HG02588 (cell line): ENCODE measurements around the gene MIPEP.
"Not testable (repeated sequence)": the region's sequence is repeated elsewhere in the genome, so short reads cannot be mapped to it uniquely, and the experiment has no call there.

Experiments used
- ATAC-seq: cut with Tn5 transposase; IDR thresholded peaks from one replicate; pipeline ENCODE4 v1.9.1; 2021; ENCODE audit warnings: mild to moderate bottlenecking, moderate library complexity; ENCODE audit not compliant: unreplicated experiment

MIPEP gene

DNA sequence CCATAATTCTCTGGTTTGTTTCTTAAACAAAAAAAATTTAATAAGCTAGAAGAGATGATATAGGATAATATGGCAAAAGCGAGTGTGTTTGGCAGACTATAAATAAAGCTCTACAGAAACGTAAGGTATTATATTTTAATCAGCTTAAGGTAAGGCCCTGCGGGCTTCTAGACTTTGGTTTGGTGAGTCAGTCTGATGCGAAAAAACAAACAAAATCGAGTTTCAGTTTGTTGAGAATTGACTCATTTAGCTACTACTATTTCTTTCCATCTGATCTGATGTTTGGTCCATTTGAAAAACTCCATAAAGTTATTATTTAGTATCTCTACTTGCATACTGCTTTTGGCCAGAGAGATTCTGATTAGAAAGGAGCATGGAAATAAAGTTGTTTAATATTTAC is 138.0 kb downstream of the MIPEP start:
- ATAC-seq = no peak

- no peak for ATAC-seq
Observed at GRCh38 chr13:23750383-23751121, 138.6 kb downstream of the MIPEP start.

- ATAC-seq = no peak
Observed at GRCh38 chr13:23749288-23749873, 139.8 kb downstream of the MIPEP start.

GRCh38 chr13:23748109-23748990 is 140.8 kb downstream of the MIPEP start:
- no peak for ATAC-seq

- ATAC-seq = not testable (repeated sequence)
Observed at GRCh38 chr13:23746141-23746540, 143.1 kb downstream of the MIPEP start.

GRCh38 chr13:23744315-23744714 is 144.9 kb downstream of the MIPEP start:
- no peak for ATAC-seq

GRCh38 chr13:23743278-23744076 is 145.7 kb downstream of the MIPEP start:
- ATAC-seq = no peak

DNA sequence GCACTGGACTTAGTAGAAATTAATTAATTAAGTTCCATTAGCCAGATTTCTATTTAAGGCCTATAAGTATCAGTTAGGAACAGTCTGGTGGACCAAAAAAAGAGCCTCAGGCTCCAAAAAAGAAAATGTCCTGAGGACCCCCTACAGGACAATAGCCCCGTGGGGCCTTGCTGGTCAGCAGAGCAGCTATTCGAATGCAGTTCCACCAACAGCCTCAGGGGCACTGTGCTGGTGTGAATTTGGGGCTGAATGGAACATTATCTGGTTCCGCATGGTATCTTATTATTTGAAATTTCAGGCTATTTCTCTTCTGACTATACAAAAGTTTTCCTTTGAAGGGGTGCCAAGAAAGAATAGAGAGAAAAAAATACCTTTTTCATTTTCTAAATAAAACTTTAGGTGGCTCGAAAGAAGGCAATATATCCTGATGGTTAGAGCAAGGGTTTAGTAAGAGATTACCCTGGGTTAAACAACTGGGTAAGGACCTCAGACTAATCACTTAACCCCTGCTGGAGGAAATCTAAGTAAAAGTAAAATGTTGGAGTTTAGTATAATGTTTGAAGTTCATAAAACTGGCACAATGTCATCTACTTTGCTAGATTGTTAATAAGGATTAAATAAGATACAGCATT is 147.2 kb downstream of the MIPEP start:
- no peak for ATAC-seq

GRCh38 chr13:23740002-23740401 is 149.2 kb downstream of the MIPEP start:
- no peak for ATAC-seq

GRCh38 chr13:23739596-23739995 is 149.6 kb downstream of the MIPEP start:
- no peak for ATAC-seq

GRCh38 chr13:23736541-23736940 is 152.7 kb downstream of the MIPEP start:
- ATAC-seq = no peak

DNA sequence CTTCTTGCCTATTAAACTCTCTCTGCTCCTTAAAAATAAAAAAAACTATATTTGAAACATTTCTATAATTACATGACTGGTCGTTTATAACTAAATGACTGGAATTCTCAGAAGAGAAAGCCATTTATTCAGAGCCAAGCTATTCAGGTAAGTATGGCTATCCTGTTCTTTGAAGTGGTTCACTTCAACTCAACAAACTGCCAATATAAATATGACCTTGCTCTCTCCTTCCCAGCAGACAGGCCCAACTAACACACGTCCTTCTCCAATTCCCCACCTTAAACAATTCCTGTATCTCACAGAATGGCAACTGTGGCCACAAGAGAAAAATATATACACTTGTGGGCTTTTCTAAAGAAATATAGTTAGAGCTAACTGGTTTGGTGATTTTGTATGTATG is 153.9 kb downstream of the MIPEP start:
- ATAC-seq = no peak

GRCh38 chr13:23731709-23732108 is 157.5 kb downstream of the MIPEP start:
- no peak for ATAC-seq

- ATAC-seq = no peak
Observed at GRCh38 chr13:23730251-23730650, 158.9 kb downstream of the MIPEP start.

- no peak for ATAC-seq
Observed at GRCh38 chr13:23729531-23729930, 159.7 kb downstream of the MIPEP start.

GRCh38 chr13:23728807-23729206 is 160.4 kb downstream of the MIPEP start:
- no peak for ATAC-seq

GRCh38 chr13:23725922-23726321 is 163.3 kb downstream of the MIPEP start:
- ATAC-seq = no peak

DNA sequence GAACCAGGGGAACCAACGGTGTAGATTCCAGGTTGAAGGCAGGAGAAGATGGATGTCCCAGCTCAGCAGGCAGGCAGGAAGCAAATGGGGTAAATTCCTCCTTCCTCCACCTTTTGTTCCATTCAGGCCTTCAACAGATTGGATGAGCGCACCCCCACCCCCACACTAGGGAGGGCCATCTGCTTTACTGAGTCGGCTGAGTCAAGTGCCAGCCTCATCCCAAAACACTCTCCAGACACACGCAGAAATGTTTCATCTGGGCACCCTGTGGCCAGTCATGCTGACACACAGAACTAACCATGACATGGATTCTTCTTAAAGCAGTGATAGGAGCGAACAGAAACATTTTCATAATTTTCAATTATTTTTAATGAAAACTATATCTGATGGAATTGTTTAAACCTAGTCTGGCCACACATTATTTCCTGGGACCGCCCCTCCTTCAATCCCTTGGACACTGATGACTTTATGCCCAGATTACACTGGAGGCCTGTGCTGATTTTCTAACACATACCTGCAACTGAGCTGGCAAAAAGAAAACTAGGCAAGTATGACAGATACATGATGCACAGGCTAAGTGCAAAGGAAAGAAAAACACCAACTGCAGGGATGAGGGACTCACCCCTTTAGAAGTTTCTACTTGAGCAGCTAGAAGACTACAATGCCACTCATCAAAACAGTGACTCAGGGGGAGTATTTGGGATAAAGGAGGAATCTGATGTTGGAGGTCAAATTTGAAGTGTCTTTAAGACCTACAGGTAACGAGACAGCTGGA is 164.8 kb downstream of the MIPEP start:
- ATAC-seq = no peak

DNA sequence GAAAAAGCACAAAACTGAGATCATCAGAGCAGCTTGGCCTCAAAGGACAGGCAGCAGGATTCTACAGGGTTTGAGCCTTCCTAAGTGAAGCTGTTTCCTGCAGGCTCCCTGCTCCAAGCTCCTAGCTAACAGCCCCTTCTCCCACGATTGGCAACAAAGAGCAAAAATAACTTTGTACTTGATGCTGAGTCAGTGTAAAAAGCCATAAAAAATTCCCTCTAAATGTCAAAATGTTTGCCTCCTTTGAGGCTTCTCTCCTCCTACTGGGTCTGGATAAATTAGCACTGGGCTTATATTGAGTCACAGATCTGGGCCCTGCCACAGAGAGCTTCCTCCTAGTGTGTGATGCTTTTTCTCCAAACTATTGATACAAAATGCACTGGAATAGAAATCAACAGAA is 165.7 kb downstream of the MIPEP start:
- ATAC-seq = no peak
